SIG-M5 treated with dmso at 0.1 percent for 504 hours (cell line): ENCODE measurements around the gene ISYNA1.

Source experiments
- DNase-seq: peaks from one replicate; lab custom pipeline; 2025; ENCODE audit not compliant: unreplicated experiment; lab: John Stamatoyannopoulos, UW

Gene ISYNA1

GRCh38 chr19:18433015-18433691 lies 4.8 kb downstream of the ISYNA1 start:
- DNase-seq: no peak

GRCh38 chr19:18432275-18433014 lies 5.5 kb downstream of the ISYNA1 start:
- no peak for DNase-seq

GRCh38 chr19:18431351-18432197 lies 6.4 kb downstream of the ISYNA1 start:
- DNase-seq: no peak

- no peak for DNase-seq
Measured at GRCh38 chr19:18430417-18431144, 7.4 kb downstream of the ISYNA1 start.

DNA sequence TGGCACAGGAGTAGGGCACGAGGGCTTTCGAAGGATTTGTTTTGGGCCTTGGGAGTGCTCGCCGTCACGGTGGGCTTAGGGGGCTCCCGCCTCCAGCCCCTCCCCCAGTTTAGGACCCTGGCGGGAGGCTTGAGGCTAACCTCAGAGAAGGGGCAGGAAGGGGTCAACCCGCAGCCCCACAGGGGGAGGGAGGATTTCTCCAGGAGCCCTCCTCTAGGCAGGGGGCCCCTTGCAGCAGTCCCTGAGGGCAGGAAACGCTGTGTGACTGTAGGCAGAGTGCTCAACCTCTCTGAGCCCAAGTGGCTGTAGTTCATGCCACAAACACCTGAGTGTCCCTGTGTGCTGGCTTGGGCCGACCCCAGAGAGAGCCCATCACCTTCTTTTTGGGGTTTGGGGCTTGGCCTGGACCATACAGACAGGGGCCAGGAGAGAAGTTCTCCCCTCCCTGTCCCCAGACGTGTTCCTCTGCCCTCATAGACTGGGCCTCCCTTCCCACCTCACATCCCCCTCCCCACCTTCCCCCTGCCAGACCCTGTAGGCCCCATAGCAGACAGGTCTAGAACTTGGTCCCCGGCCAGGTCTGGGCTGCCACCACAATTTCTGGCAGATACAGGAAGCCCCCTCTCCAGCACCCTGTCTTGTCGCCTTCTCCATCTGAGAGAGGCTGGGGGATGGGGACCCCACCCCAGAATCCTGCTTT lies 8.1 kb downstream of the ISYNA1 start:
- DNase-seq: no peak

DNA sequence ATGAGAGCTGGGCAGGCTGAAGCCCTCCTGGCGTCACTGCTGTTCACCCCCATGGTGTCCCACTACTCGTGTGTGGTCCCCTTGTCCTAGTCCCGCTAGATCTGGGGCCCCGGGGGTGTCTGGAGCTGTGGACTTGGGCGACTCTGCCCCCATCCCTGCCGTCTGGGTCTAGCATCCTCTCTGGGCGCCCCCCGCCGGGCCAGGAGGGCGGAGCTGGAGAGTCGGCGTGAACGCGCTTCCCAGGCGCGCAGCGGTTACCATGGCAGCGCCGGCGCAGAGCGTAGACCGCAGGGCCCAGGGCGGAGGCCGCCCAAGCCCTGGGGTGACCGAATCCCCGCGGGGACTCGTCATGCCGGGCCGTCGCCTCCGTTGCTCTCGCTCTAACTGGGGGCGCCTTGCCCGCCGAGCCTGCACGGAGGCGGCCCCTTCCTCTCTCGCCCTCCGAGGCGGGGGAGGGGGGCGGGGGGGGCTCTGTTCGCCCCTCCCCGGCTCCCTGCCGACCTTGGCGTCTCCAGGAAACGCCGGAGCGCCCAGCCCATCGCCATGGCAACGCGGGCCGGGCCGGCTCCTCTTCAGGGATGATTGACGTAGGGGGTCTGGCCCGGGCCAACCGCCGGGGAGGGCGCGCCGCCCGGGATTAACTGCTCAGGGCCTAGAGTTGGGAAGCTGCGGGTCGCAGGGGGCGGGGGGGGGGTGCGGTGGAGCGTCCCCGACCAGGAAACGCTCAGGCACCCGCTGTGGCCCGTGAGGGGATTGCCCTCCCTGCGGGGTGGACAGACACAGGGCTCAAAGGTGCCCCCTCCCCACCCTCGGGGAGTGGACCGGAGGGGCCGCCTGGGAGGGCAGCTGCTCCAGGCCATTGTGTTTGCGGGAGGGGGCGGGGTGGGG lies 8.9 kb downstream of the ISYNA1 start:
- no peak for DNase-seq

GRCh38 chr19:18428173-18428786 lies 9.7 kb downstream of the ISYNA1 start:
- DNase-seq: no peak

DNA sequence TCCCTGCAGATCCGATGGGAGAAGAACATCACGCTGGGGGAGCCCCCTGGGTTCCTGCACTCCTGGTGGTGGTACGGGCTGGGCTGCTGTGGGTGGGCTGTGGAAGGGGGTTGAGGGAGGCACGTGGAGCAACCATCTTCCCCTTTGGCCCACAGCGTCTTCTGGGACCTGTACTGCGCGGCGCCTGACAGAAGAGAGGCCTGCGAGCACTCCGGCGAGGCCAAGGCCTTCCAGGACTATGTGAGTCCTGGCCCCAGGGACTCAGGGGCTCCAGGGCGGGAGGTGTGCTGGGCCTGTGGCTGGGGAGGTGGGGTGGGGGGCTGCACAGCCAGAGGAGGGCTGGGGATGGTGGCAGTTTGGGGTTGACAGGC lies 10.2 kb downstream of the ISYNA1 start:
- DNase-seq: no peak

GRCh38 chr19:18427080-18427742 lies 10.7 kb downstream of the ISYNA1 start:
- no peak for DNase-seq

GRCh38 chr19:18426416-18426767 lies 11.5 kb downstream of the ISYNA1 start:
- DNase-seq: no peak

DNA sequence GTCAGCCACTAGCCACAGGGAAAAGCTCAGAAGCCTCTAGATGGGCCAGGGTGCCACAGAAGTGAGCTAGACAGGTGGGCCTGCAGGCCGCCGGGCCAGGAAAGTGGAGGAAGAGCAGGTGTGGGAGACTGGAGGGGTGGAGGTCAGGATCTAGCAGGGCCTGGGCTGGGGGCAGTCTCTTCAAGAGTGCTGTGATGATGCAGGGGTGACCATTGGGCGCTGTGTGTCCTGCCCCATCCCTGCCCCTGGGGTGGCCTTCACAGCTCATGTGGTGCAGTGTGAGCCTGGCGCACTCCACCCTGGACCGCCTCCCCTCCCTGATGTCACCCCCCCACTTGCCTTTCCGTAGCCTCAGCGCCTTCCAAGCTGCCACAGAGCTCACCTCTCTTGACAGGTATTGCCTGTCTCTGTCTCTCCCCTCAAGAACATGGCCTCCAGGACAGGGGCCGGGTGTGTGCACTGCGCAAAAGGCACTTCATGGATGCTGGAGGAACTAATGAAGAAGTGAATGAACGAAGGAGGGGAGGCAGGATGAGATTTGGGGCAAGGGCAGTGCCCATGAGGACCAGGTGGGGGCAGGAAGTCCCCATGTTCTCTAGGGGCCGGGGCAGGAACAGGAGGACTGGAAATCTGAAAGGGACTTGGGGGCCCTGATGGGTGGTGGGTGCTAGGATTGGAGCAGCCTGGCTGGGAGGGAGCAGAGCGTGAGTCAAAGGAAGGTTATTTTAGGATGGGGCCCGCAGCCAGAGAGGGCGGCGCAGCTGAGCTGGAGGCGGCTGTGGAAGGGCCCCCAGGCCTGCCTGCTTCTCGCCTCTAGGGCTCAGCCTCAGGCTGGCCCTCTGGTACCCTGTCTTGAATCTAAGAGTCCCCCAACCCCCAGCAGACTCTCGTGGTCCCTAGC lies 12.2 kb downstream of the ISYNA1 start:
- DNase-seq: peak; percentile 20

GRCh38 chr19:18424890-18425514 lies 12.9 kb downstream of the ISYNA1 start:
- DNase-seq: no peak

GRCh38 chr19:18424122-18424889 lies 13.6 kb downstream of the ISYNA1 start:
- DNase-seq: no peak

- DNase-seq: no peak
Measured at GRCh38 chr19:18423258-18424020, 14.5 kb downstream of the ISYNA1 start.

- DNase-seq: no peak
Measured at GRCh38 chr19:18422530-18423191, 15.3 kb downstream of the ISYNA1 start.
